Upper lobe of right lung (tissue), 1 donor: ENCODE data around the gene NFIX. TPM values are rescaled to one million over a fixed set of nuclear protein-coding genes. Genes with fewer than 3 reads are reported as not detected.

ENCODE experiments used
- ATAC-seq: fragments of 200-7000 bp; cut with Tn5 transposase; one replicate; pipeline ENCODE4 v1.9.1; 2020; ENCODE audit warnings: mild to moderate bottlenecking, moderate library complexity
- DNase-seq: peaks from one replicate; pipeline ENCODE4 v3.0.0-alpha.2; 2020
- H3K27ac ChIP-seq: fragments of 200-600 bp; one replicate; pipeline ENCODE4 v1.8.0; 2022
- H3K27me3 ChIP-seq: fragments of 200-600 bp; one replicate; pipeline ENCODE4 v1.8.0; 2022; ENCODE audit warnings: mild to moderate bottlenecking
- H3K36me3 ChIP-seq: fragments of 200-600 bp; one replicate; pipeline ENCODE4 v1.8.0; 2022
- H3K4me1 ChIP-seq: fragments of 200-600 bp; one replicate; pipeline ENCODE4 v1.8.0; 2022
- H3K4me3 ChIP-seq: fragments of 200-600 bp; one replicate; pipeline ENCODE4 v1.8.0; 2022; ENCODE audit warnings: mild to moderate bottlenecking
- H3K9me3 ChIP-seq: fragments of 200-600 bp; one replicate; pipeline ENCODE4 v1.8.0; 2022
- intact Hi-C: fragments of 100-400 bp; cut with DNase I; formaldehyde crosslinking; loops from one replicate; pipeline ENCODE4 v1.11.0; 2022
- total RNA-seq: library from RNA; stranded (reverse); fragmentation: NEBNext Ultra II Directional; extraction: Animal tissue kit (Norgen Biotek cat#: 25700); gene quantifications from one replicate; pipeline ENCODE4 v1.2.1, GENCODE V29; 2021
- TF ChIP-seq, protein P1 (sequence below): fragments of 200-600 bp; IDR thresholded peaks from one replicate; pipeline ENCODE4 v1.8.0; 2022; ENCODE audit warnings: antibody characterized with exemption
- donor health status: DM: no; HTN: yes; CAD: no; lungs with severe emphysema.

Gene NFIX
- total RNA-seq, 1 donor from 2014 or later, result 168 TPM

DNA sequence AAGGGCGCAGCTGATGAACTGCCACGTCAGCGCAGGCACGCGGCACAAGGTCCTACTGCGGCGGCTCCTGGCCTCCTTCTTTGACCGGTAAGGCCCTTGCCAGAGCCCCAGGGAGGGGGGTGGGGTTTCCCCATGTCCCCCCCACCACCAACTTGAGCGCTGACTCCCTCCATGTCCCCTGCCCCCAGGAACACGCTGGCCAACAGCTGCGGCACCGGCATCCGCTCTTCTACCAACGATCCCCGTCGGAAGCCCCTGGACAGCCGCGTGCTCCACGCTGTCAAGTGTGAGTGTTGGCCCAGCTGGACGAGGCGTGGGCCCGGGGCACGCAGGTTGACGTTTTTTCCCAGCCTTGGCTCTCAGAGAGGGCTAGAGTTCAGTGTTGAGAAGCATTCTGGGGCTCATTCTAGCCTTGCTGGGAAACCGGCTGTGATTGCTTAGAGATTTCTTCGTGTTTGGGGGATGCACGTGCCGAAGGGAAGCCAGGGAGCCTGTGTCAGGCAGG lies 142.1 kb downstream of the NFIX start:
- no peaks in the 10 kb centered on the region for H3K9me3 ChIP-seq
- H3K36me3 ChIP-seq, result peaks cover 34% of the 10 kb centered on the region
- intact Hi-C loops, result no loop called here
- no peak for ATAC-seq
- TF ChIP-seq, protein P1, sequence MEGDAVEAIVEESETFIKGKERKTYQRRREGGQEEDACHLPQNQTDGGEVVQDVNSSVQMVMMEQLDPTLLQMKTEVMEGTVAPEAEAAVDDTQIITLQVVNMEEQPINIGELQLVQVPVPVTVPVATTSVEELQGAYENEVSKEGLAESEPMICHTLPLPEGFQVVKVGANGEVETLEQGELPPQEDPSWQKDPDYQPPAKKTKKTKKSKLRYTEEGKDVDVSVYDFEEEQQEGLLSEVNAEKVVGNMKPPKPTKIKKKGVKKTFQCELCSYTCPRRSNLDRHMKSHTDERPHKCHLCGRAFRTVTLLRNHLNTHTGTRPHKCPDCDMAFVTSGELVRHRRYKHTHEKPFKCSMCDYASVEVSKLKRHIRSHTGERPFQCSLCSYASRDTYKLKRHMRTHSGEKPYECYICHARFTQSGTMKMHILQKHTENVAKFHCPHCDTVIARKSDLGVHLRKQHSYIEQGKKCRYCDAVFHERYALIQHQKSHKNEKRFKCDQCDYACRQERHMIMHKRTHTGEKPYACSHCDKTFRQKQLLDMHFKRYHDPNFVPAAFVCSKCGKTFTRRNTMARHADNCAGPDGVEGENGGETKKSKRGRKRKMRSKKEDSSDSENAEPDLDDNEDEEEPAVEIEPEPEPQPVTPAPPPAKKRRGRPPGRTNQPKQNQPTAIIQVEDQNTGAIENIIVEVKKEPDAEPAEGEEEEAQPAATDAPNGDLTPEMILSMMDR, result no peak
- H3K27me3 ChIP-seq, result no peaks in the 10 kb centered on the region
- no peak overlapping the region for H3K27ac ChIP-seq
- DNase-seq, result no peak
- no peak overlapping the region for H3K4me3 ChIP-seq
- H3K4me1 ChIP-seq, result peaks cover 5% of the 10 kb centered on the region

DNA sequence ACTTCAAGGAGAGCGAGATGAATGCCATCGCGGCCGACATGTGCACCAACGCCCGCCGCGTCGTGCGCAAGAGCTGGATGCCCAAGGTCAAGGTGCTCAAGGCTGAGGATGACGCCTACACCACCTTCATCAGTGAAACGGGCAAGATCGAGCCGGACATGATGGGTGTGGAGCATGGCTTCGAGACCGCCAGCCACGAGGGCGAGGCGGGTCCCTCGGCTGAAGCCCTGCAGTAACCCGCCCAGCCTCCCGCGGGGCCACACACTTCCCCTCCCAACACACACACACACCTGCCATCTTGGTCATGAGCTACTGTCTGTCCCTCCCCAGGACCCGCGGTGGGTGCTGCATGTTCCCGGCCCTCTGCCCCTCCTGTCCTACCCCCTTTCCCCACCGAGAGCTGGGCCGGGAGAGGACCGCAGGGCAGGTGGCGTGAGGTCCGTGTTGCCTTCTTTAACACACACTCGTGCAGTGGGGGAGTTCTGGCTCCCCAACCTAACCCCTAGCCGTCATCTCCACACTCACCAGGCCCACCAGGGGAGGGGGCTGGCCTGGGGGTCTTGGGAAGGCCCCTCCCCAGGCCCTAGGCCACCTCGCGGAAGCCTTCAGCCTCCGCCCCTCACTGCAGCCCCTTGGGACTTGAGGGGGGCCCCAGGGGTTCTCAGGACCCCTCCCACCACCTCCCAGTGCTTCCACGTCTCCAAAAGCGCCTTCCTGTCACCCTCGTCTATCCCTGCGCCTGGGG lies 143.1 kb downstream of the NFIX start:
- H3K27me3 ChIP-seq, result no peaks in the 10 kb centered on the region
- H3K27ac ChIP-seq, result no peak overlapping the region
- ATAC-seq (no peak), DNase-seq (no peak)
- TF ChIP-seq, protein P1, result no peak
- peaks cover under 1% of the 10 kb centered on the region for H3K4me1 ChIP-seq
- H3K9me3 ChIP-seq, result no peaks in the 10 kb centered on the region
- intact Hi-C loops, result no loop called here
- H3K4me3 ChIP-seq, result no peak overlapping the region
- peaks cover 34% of the 10 kb centered on the region for H3K36me3 ChIP-seq

DNA sequence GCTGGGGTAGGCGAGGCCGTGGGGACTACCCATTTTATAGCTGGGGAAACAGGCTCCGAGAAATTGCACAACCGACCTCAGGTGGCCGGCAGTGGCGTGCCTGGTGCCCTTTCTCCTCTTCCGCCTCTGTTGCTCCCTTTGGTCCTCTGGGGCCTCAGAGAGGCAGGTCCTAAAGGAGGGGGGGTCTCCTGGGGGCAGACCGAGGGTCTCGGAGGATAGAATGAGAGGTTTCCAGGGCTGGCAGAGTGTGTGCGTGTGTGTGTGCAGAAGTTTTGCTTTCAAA lies 143.6 kb downstream of the NFIX start:
- no peak for DNase-seq
- Histone ChIP-seq H3K4me3 (no peak overlapping the region), H3K36me3 (peaks cover 36% of the 10 kb centered on the region), H3K4me1 (no peaks in the 10 kb centered on the region), H3K27ac (no peak overlapping the region), H3K9me3 (no peaks in the 10 kb centered on the region), H3K27me3 (no peaks in the 10 kb centered on the region)
- intact Hi-C loops, result no loop called here
- ATAC-seq, result no peak
- TF ChIP-seq, protein P1, result no peak

DNA sequence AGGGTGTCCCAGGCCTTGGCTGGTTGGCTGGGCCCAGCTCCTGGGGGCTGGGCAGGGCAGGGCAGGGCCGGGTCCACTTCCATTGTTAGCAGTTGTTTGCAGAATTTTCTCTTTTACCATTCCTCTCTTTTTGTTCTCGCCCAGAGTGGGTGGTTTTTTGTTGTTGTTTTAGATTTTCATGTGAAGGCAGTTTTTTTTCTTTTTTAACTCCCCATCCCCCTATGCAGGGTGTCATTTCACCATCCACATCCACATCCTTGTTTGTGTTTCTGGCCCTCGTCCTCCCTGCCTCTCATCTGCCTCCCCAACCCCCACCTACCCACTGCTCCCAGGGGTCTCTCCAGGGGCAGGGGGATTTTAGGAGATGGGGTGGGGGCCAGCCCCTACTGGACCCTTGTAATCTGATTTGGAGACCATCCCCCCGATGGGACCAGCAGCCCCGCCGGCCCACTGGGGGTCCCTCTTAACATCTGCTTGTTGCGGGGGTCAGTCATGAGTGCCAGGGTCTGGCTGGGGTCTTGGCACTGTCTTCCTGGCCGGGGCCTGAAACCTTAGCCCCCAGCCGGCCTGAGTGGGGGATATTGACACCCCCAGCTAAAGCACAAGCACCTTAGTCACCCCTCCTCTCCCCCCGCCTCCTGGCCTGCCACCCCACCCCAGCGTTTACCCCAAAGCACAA lies 144.5 kb downstream of the NFIX start:
- no peak for ATAC-seq
- intact Hi-C loops, result no loop called here
- Histone ChIP-seq H3K27ac (no peak overlapping the region), H3K4me1 (no peaks in the 10 kb centered on the region), H3K9me3 (no peaks in the 10 kb centered on the region), H3K36me3 (peaks cover 45% of the 10 kb centered on the region), H3K4me3 (no peak overlapping the region), H3K27me3 (no peaks in the 10 kb centered on the region)
- DNase-seq, result no peak
- TF ChIP-seq, protein P1, result no peak

DNA sequence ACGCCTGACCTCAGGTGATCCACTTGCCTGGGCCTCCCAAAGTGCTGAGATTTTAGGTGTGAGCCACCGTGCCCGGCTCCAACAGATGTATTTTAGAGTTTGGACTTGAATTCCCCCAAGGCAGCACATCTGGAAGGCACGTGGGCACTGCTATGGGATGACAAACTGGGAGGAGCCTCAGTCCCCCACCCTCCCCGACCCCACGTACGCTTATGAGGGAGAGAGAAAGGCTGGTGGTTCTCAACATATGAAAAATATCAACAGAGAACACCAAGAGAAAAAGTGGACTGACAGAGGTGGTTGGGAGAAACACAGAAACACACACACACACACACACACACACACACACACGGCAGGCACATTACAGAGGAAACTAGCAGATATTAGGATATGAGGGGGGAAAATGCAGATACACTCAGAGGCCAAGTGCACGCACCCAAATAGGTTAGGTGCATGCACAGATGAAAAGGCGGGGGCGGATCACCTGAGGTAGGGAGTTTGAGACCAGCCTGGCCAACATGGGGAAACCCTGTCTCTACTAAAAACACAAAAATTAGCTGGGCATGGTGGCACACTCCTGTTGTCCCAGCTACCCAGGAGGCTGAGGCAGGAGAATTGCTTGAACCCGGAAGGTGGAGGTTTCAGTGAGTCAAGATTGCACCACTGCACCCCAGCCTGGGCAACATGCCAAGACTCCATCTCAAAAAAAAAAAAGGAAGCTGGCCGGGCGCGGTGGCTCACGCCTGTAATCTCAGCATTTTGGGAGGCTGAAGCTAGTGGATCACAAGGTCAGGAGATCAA lies 151.7 kb downstream of the NFIX start:
- intact Hi-C loops, result no loop called here
- H3K4me3 ChIP-seq, result no peak overlapping the region
- no peak for ATAC-seq
- H3K27me3 ChIP-seq, result no peaks in the 10 kb centered on the region
- TF ChIP-seq, protein P1, result no peak
- peaks cover 18% of the 10 kb centered on the region for H3K36me3 ChIP-seq
- no peak overlapping the region for H3K27ac ChIP-seq
- DNase-seq, result no peak
- H3K9me3 ChIP-seq, result no peaks in the 10 kb centered on the region
- H3K4me1 ChIP-seq, result peaks cover 9% of the 10 kb centered on the region

Other genes with a start within 250 kb of the NFIX start
- gene BEST2, start 243.7 kb upstream of the NFIX start, total RNA-seq, result not detected
- gene HOOK2, start 219.9 kb upstream of the NFIX start, total RNA-seq, result 65.3 TPM
- gene JUNB, start 204.0 kb upstream of the NFIX start, total RNA-seq, result 174 TPM
- 123 TPM for gene PRDX2, start 193.7 kb upstream of the NFIX start, total RNA-seq
- gene THSD8, start 193.4 kb upstream of the NFIX start, total RNA-seq, result 2.8 TPM
- 7.4 TPM for gene RNASEH2A, start 188.9 kb upstream of the NFIX start, total RNA-seq
- not detected for gene RTBDN, start 160.9 kb upstream of the NFIX start, total RNA-seq
- not detected for gene MAST1, start 157.0 kb upstream of the NFIX start, total RNA-seq
- 61.0 TPM for gene DNASE2, start 114.0 kb upstream of the NFIX start, total RNA-seq
- not detected for gene KLF1, start 108.3 kb upstream of the NFIX start, total RNA-seq
- gene GCDH, start 104.3 kb upstream of the NFIX start, total RNA-seq, result 21.0 TPM
- gene SYCE2, start 76.2 kb upstream of the NFIX start, total RNA-seq, result not detected
- gene FARSA, start 61.8 kb upstream of the NFIX start, total RNA-seq, result 39.5 TPM
- gene CALR, start 56.9 kb upstream of the NFIX start, total RNA-seq, result 991 TPM
- 109 TPM for gene RAD23A, start 49.6 kb upstream of the NFIX start, total RNA-seq
- gene GADD45GIP1, start 38.3 kb upstream of the NFIX start, total RNA-seq, result 16.4 TPM
- not detected for gene DAND5, start 25.9 kb upstream of the NFIX start, total RNA-seq
- 21.8 TPM for gene LYL1, start 107.4 kb downstream of the NFIX start, total RNA-seq
- 33.7 TPM for gene TRMT1, start 121.3 kb downstream of the NFIX start, total RNA-seq
- gene NACC1, start 122.8 kb downstream of the NFIX start, total RNA-seq, result 39.8 TPM
- gene STX10, start 154.9 kb downstream of the NFIX start, total RNA-seq, result 65.4 TPM
- gene IER2, start 154.9 kb downstream of the NFIX start, total RNA-seq, result 104 TPM